Measurements from ENCODE around the gene ADCY2.

ADCY2 gene

GRCh38 chr5:7539571-7539970, 143.6 kb downstream of the ADCY2 start:
- DNase-seq (ENCODE audit: low read depth), result no peak
- no peak for TF ChIP-seq CTCF (conservative IDR thresholded peaks at IDR 0.05; ENCODE audit: low read length)
- no peak overlapping the region for H3K4me3 ChIP-seq (ENCODE audit: low read length)

- no peak for DNase-seq (ENCODE audit: low read depth)
- no peak overlapping the region for H3K4me3 ChIP-seq (ENCODE audit: low read length)
- no peak for TF ChIP-seq CTCF (conservative IDR thresholded peaks at IDR 0.05; ENCODE audit: low read length)
Observed at GRCh38 chr5:7540736-7541485, 145.0 kb downstream of the ADCY2 start.

GRCh38 chr5:7541898-7542297, 146.0 kb downstream of the ADCY2 start:
- no peak for DNase-seq (ENCODE audit: low read depth)
- H3K4me3 ChIP-seq (ENCODE audit: low read length), result no peak overlapping the region
- no peak for TF ChIP-seq CTCF (conservative IDR thresholded peaks at IDR 0.05; ENCODE audit: low read length)

GRCh38 chr5:7546555-7546954, 150.6 kb downstream of the ADCY2 start:
- no peak for TF ChIP-seq CTCF (conservative IDR thresholded peaks at IDR 0.05; ENCODE audit: low read length)
- no peak overlapping the region for H3K4me3 ChIP-seq (ENCODE audit: low read length)
- DNase-seq (ENCODE audit: low read depth), result no peak

- no peak overlapping the region for H3K4me3 ChIP-seq (ENCODE audit: low read length)
- TF ChIP-seq CTCF (conservative IDR thresholded peaks at IDR 0.05; ENCODE audit: low read length), result no peak
- DNase-seq (ENCODE audit: low read depth), result no peak
Observed at GRCh38 chr5:7548596-7548995, 152.7 kb downstream of the ADCY2 start.

- TF ChIP-seq CTCF (conservative IDR thresholded peaks at IDR 0.05; ENCODE audit: low read length), result no peak
- no peak overlapping the region for H3K4me3 ChIP-seq (ENCODE audit: low read length)
- no peak for DNase-seq (ENCODE audit: low read depth)
Observed at GRCh38 chr5:7565559-7565958, 169.6 kb downstream of the ADCY2 start.

- DNase-seq (ENCODE audit: low read depth), result no peak
- TF ChIP-seq CTCF (conservative IDR thresholded peaks at IDR 0.05; ENCODE audit: low read length), result no peak
- no peak overlapping the region for H3K4me3 ChIP-seq (ENCODE audit: low read length)
Observed at GRCh38 chr5:7576023-7576715, 180.2 kb downstream of the ADCY2 start.
